HPDE6-E6E7 (cell line): ENCODE results near the gene AFF4.

Source experiments
- DNase-seq: peaks from one replicate; pipeline ENCODE4 v3.0.0; 2011; ENCODE audit warnings: missing footprints; ENCODE audit errors: extremely low spot score

AFF4 gene

GRCh38 chr5:132887283-132887682, 76.2 kb downstream of the AFF4 start:
- DNase-seq, result no peak

GRCh38 chr5:132886064-132886823, 77.2 kb downstream of the AFF4 start:
- no peak for DNase-seq

GRCh38 chr5:132884548-132884947, 78.9 kb downstream of the AFF4 start:
- DNase-seq, result no peak

- DNase-seq, result peak; percentile 38
Observed at GRCh38 chr5:132883261-132883834, 80.1 kb downstream of the AFF4 start.

GRCh38 chr5:132877938-132878337, 85.5 kb downstream of the AFF4 start:
- no peak for DNase-seq

- DNase-seq, result no peak
Observed at GRCh38 chr5:132877466-132877865, 86.0 kb downstream of the AFF4 start.

- no peak for DNase-seq
Observed at GRCh38 chr5:132876020-132876759, 87.2 kb downstream of the AFF4 start.

- DNase-seq, result no peak
Observed at GRCh38 chr5:132873930-132874271, 89.5 kb downstream of the AFF4 start.

- DNase-seq, result no peak
Observed at GRCh38 chr5:132873119-132873929, 90.1 kb downstream of the AFF4 start, which contains the start of gene LEAP2. TSS of gene LEAP2 (plus strand) at chr5:132873668. CDS start at chr5:132873695, 27 bp downstream.

- no peak for DNase-seq
Observed at GRCh38 chr5:132872788-132873118, 90.7 kb downstream of the AFF4 start.

- no peak for DNase-seq
Observed at GRCh38 chr5:132871459-132872284, 91.8 kb downstream of the AFF4 start.

GRCh38 chr5:132870801-132871200, 92.6 kb downstream of the AFF4 start:
- DNase-seq, result no peak

- no peak for DNase-seq
Observed at GRCh38 chr5:132868754-132869153, 94.7 kb downstream of the AFF4 start.

- no peak for DNase-seq
Observed at GRCh38 chr5:132867046-132867451, 96.4 kb downstream of the AFF4 start.

GRCh38 chr5:132866342-132867045, 96.9 kb downstream of the AFF4 start, which contains the start of the genes GDF9 and UQCRQ:
TSS of gene GDF9 (minus strand) at chr5:132866469. CDS start at chr5:132864533, 1,936 bp downstream.
TSS of gene UQCRQ (plus strand) at chr5:132866642. CDS start at chr5:132866882, 240 bp downstream.
- peak; percentile 99 for DNase-seq

GRCh38 chr5:132865668-132866341, 97.6 kb downstream of the AFF4 start:
- no peak for DNase-seq

GRCh38 chr5:132860742-132861141, 102.7 kb downstream of the AFF4 start:
- no peak for DNase-seq

GRCh38 chr5:132859889-132860437, 103.5 kb downstream of the AFF4 start:
- no peak for DNase-seq

- DNase-seq, result no peak
Observed at GRCh38 chr5:132856011-132856410, 107.4 kb downstream of the AFF4 start.
